ENCODE results near the gene SNRNP27.

DNA sequence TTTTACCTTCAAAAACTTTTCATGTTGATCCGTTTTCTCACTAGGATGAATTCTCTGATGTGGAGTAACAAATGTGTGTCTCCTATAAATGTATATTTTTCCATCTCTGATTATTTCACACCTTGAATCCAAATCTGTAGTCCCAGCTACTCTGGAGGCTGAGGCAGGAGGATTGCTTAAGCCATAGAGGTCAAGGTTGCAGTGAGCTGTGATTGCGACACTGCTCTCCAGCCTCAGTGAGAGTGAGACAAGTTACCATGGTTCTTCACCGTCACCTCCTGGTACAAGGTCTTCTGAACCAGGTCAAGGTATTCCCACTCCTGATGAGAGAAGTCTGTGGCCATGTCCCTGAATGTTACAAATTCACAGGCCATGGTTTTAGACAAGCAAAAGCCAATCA is 49.2 kb upstream of the SNRNP27 start:
- TF ChIP-seq POLR2A (IDR thresholded peaks at IDR 0.05) = no peak
- TF ChIP-seq, protein P1, sequence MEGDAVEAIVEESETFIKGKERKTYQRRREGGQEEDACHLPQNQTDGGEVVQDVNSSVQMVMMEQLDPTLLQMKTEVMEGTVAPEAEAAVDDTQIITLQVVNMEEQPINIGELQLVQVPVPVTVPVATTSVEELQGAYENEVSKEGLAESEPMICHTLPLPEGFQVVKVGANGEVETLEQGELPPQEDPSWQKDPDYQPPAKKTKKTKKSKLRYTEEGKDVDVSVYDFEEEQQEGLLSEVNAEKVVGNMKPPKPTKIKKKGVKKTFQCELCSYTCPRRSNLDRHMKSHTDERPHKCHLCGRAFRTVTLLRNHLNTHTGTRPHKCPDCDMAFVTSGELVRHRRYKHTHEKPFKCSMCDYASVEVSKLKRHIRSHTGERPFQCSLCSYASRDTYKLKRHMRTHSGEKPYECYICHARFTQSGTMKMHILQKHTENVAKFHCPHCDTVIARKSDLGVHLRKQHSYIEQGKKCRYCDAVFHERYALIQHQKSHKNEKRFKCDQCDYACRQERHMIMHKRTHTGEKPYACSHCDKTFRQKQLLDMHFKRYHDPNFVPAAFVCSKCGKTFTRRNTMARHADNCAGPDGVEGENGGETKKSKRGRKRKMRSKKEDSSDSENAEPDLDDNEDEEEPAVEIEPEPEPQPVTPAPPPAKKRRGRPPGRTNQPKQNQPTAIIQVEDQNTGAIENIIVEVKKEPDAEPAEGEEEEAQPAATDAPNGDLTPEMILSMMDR (IDR thresholded peaks at IDR 0.05) = no peak

All from tibial nerve (tissue), 3 donors.